GM23248 (cell line): Measurements from ENCODE around the gene KAZN.

Experiments used
- EZH2 ChIP-seq: fragments of 200-600 bp; sonication (generic); IDR thresholded peaks from 2 replicates; pipeline ENCODE4 v1.6.1; 2018; ENCODE audit warnings: antibody characterized with exemption, mild to moderate bottlenecking; ENCODE audit not compliant: insufficient read depth, poor library complexity, severe bottlenecking
- EZH2phosphoT487 ChIP-seq: fragments of 200-600 bp; sonication (generic); IDR thresholded peaks from 2 replicates; pipeline ENCODE4 v1.6.1; 2018; ENCODE audit warnings: antibody characterized with exemption, moderate library complexity, mild to moderate bottlenecking, low read depth; ENCODE audit not compliant: insufficient read depth

DNA sequence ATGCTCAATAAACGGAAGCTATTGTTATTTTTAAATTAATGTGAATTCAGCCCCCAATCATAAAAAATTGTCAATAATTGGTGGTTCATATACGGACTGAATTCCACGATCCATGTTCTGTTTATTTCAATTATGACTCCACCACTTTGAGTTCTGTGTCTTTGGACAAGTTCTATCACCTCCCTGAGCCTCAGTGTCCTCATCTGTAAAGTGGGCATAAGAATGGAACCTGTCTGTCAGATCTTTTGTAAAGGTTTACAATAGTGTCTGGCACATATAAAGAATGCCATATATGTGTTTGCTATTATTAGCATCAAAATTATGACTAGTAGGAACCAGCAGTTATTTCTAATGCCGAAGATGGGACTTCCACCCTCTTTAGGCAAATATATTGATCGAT is 183.3 kb downstream of the KAZN start:
- TF ChIP-seq EZH2 (no peak), EZH2phosphoT487 (no peak)
